Hematopoietic multipotent progenitor cell (in vitro differentiated cells): ENCODE measurements around the gene CTNNA3. TPM values are rescaled to one million over a fixed set of nuclear protein-coding genes. Genes with fewer than 3 reads are reported as not detected.
"Not testable (repeated sequence)": the region's sequence is repeated elsewhere in the genome, so short reads cannot be mapped to it uniquely, and the experiment has no call there.

Experiments used
- DNase-seq, 3 donors: peaks; one replicate each; pipeline ENCODE4 v3.0.0-alpha.2; 2011 to 2015; ENCODE audit warnings: low read depth in 2 of 3, low spot score in 2 of 3
- total RNA-seq: library from RNA; depleted of rRNA; stranded (reverse); fragments of >200 nt; gene quantifications from one replicate; pipeline ENCODE4 v1.2.3, GENCODE V29; 2012

CTNNA3 gene
- total RNA-seq, 1 donor, result under 0.01 TPM

- no peak for DNase-seq
Measured at GRCh38 chr10:67606572-67606971, 89.4 kb downstream of the CTNNA3 start.

- DNase-seq, result no peak
Measured at GRCh38 chr10:67603701-67604100, 92.3 kb downstream of the CTNNA3 start.

GRCh38 chr10:67603086-67603485, 92.9 kb downstream of the CTNNA3 start:
- no peak for DNase-seq

GRCh38 chr10:67602268-67602950, 93.6 kb downstream of the CTNNA3 start:
- DNase-seq, result no peak

GRCh38 chr10:67599597-67599996, 96.4 kb downstream of the CTNNA3 start:
- no peak for DNase-seq

GRCh38 chr10:67596641-67597040, 99.4 kb downstream of the CTNNA3 start:
- no peak for DNase-seq

GRCh38 chr10:67587771-67588170, 108.2 kb downstream of the CTNNA3 start:
- DNase-seq, result no peak

GRCh38 chr10:67575532-67575931, 120.5 kb downstream of the CTNNA3 start:
- DNase-seq, result no peak

GRCh38 chr10:67573484-67573883, 122.5 kb downstream of the CTNNA3 start:
- no peak for DNase-seq

- DNase-seq, result no peak
Measured at GRCh38 chr10:67571503-67571902, 124.5 kb downstream of the CTNNA3 start.

- DNase-seq, result not testable (repeated sequence)
Measured at GRCh38 chr10:67558311-67558710, 137.7 kb downstream of the CTNNA3 start.

- no peak for DNase-seq
Measured at GRCh38 chr10:67553254-67553653, 142.7 kb downstream of the CTNNA3 start.

- no peak for DNase-seq
Measured at GRCh38 chr10:67550838-67551402, 145.1 kb downstream of the CTNNA3 start.

GRCh38 chr10:67550046-67550445, 145.9 kb downstream of the CTNNA3 start:
- no peak for DNase-seq

GRCh38 chr10:67549390-67549789, 146.6 kb downstream of the CTNNA3 start:
- no peak for DNase-seq

GRCh38 chr10:67541411-67541810, 154.6 kb downstream of the CTNNA3 start:
- no peak for DNase-seq

- no peak for DNase-seq
Measured at GRCh38 chr10:67539312-67539711, 156.7 kb downstream of the CTNNA3 start.

- DNase-seq, result no peak
Measured at GRCh38 chr10:67537906-67538305, 158.1 kb downstream of the CTNNA3 start.

- DNase-seq, result no peak
Measured at GRCh38 chr10:67533376-67533775, 162.6 kb downstream of the CTNNA3 start.

- not testable (repeated sequence) for DNase-seq
Measured at GRCh38 chr10:67530990-67531389, 165.0 kb downstream of the CTNNA3 start.

GRCh38 chr10:67527351-67527750, 168.6 kb downstream of the CTNNA3 start:
- DNase-seq, result no peak

- no peak for DNase-seq
Measured at GRCh38 chr10:67521546-67521945, 174.4 kb downstream of the CTNNA3 start.
